ENCODE results near the gene PUM2. TPM values are rescaled to one million over a fixed set of nuclear protein-coding genes. Genes with fewer than 3 reads are reported as not detected.
"Not testable (repeated sequence)": the region's sequence is repeated elsewhere in the genome, so short reads cannot be mapped to it uniquely, and the experiment has no call there.

The PUM2 gene
- polyA plus RNA-seq, 12 donors = 37.4 to 74.3 (median 66.3) TPM; not detected in 1

- no peak for DNase-seq
Observed at GRCh38 chr2:20300656-20301055, 50.0 kb downstream of the PUM2 start.

- no peak for DNase-seq
Observed at GRCh38 chr2:20299113-20299512, 51.5 kb downstream of the PUM2 start.

GRCh38 chr2:20294231-20294630, 56.4 kb downstream of the PUM2 start:
- DNase-seq = no peak

- DNase-seq = no peak
Observed at GRCh38 chr2:20292984-20293383, 57.7 kb downstream of the PUM2 start.

- no peak for DNase-seq
Observed at GRCh38 chr2:20291846-20292408, 58.7 kb downstream of the PUM2 start.

- peak; percentile 34 for DNase-seq
Observed at GRCh38 chr2:20291106-20291564, 59.5 kb downstream of the PUM2 start.

- DNase-seq = no peak
Observed at GRCh38 chr2:20288642-20289340, 61.9 kb downstream of the PUM2 start.

GRCh38 chr2:20282916-20283592, 67.6 kb downstream of the PUM2 start:
- DNase-seq = peak; percentile 71

- DNase-seq = no peak
Observed at GRCh38 chr2:20281876-20282275, 68.8 kb downstream of the PUM2 start.

- DNase-seq = no peak
Observed at GRCh38 chr2:20273042-20273441, 77.6 kb downstream of the PUM2 start.

GRCh38 chr2:20268317-20268716, 82.3 kb downstream of the PUM2 start:
- not testable (repeated sequence) for DNase-seq

- DNase-seq = no peak
Observed at GRCh38 chr2:20267529-20267928, 83.1 kb downstream of the PUM2 start.

- DNase-seq = no peak
Observed at GRCh38 chr2:20264629-20265028, 86.0 kb downstream of the PUM2 start.

- no peak for DNase-seq
Observed at GRCh38 chr2:20257411-20257810, 93.2 kb downstream of the PUM2 start.

GRCh38 chr2:20254731-20255130, 95.9 kb downstream of the PUM2 start:
- DNase-seq = no peak

- DNase-seq = no peak
Observed at GRCh38 chr2:20250436-20250835, 100.2 kb downstream of the PUM2 start.

- no peak for DNase-seq
Observed at GRCh38 chr2:20249170-20249569, 101.5 kb downstream of the PUM2 start.

- DNase-seq = no peak
Observed at GRCh38 chr2:20247084-20247483, 103.6 kb downstream of the PUM2 start.

- not testable (repeated sequence) for DNase-seq
Observed at GRCh38 chr2:20243637-20244036, 107.0 kb downstream of the PUM2 start.

GRCh38 chr2:20242727-20243377, 107.8 kb downstream of the PUM2 start:
- no peak for DNase-seq

GRCh38 chr2:20241973-20242726, 108.5 kb downstream of the PUM2 start:
- DNase-seq = no peak

- not testable (repeated sequence) for DNase-seq
Observed at GRCh38 chr2:20240291-20240690, 110.4 kb downstream of the PUM2 start.

All from muscle of arm (tissue), 12 donors.